ENCODE data around the gene VSX1.

Gene VSX1

DNA sequence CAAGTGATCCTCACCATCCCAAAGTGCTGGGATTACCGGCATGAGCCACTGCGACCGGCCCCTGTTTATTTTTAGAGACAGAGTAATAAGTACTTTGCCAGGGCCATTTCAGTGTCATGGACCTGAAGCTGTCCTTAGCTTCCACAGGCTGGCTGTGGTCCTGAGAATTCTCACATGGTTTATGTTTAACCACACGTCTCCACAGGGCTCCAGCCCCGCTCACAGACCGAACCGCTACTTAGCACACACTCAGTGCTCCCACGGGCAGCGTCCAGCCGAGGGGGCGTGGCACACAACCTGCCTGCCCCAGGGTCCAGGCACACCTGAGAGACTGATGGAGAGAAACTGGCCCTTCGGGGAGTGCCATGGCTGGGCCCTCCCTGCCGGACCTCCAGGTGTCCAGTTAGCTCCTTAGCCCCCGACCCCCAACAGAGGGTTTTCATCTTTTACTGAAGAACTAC lies 35.7 kb downstream of the VSX1 start:
- Mint-ChIP-seq H3K27me3 (ENCODE audit: low read depth) (peaks cover 11% of the 10 kb centered on the region), H3K4me3 (no peak overlapping the region), H3K9me3 (no peaks in the 10 kb centered on the region), H3K36me3 (ENCODE audit: low read depth) (peaks cover 5% of the 10 kb centered on the region), H3K4me1 (ENCODE audit: low read depth) (peaks cover 13% of the 10 kb centered on the region), H3K27ac (no peak overlapping the region)

DNA sequence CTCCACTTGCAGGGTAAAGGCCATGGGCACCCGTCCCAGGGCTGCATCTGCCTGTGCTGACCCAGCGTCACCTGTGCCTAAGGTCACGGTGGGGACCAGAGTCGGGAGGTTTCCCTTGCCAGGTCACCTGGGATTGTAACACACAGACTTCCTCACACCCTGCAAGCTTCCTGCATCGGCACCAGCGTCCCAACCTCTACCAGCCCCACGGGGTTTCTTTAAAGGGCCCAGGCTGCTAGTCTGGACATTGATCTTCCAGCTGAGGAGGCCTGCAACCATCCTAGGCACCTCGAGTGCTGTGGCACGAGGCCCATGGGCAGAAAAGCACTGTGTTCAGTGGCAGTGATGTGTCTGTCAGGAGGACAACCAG lies 36.6 kb downstream of the VSX1 start:
- Mint-ChIP-seq H3K4me1 (ENCODE audit: low read depth) (peaks cover 13% of the 10 kb centered on the region), H3K4me3 (no peak overlapping the region), H3K27ac (no peak overlapping the region), H3K27me3 (ENCODE audit: low read depth) (peaks cover 8% of the 10 kb centered on the region), H3K36me3 (ENCODE audit: low read depth) (peaks cover 5% of the 10 kb centered on the region), H3K9me3 (no peaks in the 10 kb centered on the region)

DNA sequence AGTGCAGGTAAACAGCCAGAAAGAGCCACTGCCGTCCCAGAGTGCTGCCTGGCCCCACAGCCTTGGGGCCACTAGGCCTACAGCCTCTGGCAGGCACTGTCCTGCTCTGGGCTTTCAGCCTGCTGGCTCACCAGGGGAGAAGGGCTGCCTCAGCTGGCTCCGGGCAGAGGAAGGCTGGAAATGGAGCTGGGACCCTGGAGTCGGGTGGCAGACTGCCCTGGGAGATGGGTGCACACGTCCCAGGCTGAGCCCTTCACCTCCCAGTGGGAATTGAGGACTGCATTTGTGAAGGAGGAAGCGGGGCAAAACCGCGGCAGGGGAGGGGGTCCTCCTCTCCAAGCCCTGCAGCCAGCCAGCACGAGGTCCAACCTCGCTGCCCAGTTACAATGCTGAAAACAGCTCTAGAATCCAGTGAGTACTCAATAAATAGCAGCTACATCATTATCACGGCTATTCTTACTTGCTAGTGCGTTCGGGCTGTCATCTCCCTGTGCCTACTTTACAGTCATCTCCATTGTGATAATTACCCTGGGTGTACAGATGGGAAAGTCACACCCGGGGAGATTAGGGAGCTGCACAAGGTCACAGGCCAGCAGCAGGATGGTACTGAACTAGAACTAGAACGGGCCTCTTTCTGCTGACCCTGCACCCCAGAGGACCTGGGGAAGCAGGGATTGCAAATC lies 37.1 kb downstream of the VSX1 start:
- Mint-ChIP-seq H3K9me3 (no peaks in the 10 kb centered on the region), H3K4me1 (ENCODE audit: low read depth) (peaks cover 13% of the 10 kb centered on the region), H3K27me3 (ENCODE audit: low read depth) (peaks cover 2% of the 10 kb centered on the region), H3K27ac (no peak overlapping the region), H3K4me3 (no peak overlapping the region), H3K36me3 (ENCODE audit: low read depth) (peaks cover 5% of the 10 kb centered on the region)

DNA sequence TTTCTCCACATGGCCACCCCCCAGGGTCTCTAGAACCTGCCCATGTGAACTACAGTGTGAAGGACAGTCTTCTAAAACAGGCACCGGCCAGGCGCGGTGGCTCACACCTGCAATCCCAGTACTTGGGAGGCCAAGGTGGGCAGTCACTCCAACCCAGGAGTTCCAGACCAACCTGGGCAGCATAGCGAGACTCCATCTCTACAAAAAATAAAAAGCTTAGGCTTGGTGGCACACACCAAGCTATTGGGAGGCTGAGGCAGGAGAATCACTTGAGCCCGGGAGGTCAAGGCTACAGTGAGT lies 37.7 kb downstream of the VSX1 start:
- H3K27me3 Mint-ChIP-seq (ENCODE audit: low read depth) = no peaks in the 10 kb centered on the region
- no peak overlapping the region for H3K4me3 Mint-ChIP-seq
- H3K4me1 Mint-ChIP-seq (ENCODE audit: low read depth) = peaks cover 13% of the 10 kb centered on the region
- H3K36me3 Mint-ChIP-seq (ENCODE audit: low read depth) = peaks cover 5% of the 10 kb centered on the region
- no peaks in the 10 kb centered on the region for H3K9me3 Mint-ChIP-seq
- no peak overlapping the region for H3K27ac Mint-ChIP-seq

DNA sequence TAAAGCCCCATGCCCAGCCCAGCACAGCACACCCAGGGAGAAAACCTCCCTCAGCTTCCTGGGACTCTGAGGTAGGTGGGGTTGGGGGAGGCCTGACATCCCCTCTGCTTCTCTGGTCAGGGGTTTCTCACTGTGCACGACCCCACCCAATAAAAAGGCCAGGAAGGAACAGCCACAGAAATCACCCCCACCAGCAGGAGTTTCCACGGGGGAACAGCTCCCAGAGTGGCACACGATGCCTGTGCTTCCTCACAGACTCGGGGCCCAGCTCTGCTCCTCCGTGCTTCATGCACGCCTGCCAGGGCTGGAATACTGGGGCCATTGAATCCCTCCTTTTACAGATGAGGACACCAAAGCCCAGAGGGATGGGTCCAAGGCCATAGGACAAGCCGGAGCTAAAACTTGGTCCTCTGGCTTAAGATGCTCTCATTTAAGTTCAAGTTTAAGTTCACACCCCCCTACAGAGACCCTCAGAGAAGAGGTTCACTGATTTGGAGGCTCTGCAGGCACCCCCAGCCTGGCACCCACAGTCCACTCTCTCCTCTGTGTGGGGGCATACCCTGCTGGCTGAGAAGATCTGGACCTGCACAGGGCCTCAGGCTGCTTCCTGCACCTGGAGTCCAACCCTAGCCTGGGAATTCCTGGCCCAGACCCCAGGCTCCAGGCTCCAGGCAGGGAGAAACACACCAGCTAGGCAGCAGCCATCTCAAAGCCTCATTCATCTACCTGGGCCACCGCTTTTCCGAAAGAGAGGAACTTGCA lies 38.3 kb downstream of the VSX1 start:
- Mint-ChIP-seq H3K36me3 (ENCODE audit: low read depth) (peaks cover 5% of the 10 kb centered on the region), H3K4me3 (no peak overlapping the region), H3K4me1 (ENCODE audit: low read depth) (peaks cover 11% of the 10 kb centered on the region), H3K9me3 (no peaks in the 10 kb centered on the region), H3K27ac (no peak overlapping the region), H3K27me3 (ENCODE audit: low read depth) (no peaks in the 10 kb centered on the region)

DNA sequence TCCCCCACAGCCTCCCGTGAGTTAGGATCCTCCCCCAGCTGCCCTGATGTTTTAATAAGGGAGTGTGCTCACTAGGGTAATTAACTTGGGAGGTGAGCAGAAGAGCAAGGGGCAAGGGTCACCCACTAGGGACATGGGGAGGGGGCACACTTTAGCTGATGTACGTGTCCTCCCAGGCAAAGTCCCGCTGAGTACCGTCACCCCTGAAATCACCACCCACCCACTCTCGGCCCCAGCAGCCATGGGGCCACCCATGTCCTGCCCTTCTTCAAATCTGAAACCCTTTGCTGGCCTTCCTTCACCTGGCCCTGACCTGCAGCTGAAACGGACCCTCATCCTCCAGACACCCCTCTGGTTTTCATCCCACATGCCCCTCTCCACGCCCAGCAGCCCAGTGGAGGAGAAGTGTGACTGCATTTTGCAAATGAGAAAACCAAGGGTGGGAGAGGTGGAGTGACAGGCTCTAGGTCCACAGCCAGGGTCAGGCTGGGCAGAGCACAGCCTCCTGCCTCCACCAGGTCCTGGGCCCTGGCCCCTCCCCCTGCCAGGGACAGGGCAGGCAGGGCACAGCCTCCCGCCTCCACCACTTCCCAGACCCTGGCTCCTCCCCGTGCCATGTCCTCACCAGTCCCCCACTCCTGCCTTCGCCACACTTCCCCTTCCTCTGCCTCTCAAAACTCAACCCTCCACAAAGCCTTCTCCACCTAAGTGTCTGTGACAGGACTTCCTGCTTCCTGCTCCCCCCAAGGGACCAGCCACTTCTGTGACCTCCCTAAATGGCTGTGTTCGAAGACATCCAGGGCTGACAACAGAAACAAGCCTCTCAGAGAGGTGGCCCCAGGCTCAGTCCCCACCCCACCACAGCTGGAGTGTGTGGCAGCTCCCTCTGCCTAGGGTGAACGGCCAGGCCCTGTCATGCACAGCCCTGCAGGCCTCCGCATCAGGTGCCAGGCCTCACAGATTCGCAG lies 39.1 kb downstream of the VSX1 start:
- H3K4me1 Mint-ChIP-seq (ENCODE audit: low read depth) = peaks cover 11% of the 10 kb centered on the region
- no peaks in the 10 kb centered on the region for H3K27me3 Mint-ChIP-seq (ENCODE audit: low read depth)
- no peaks in the 10 kb centered on the region for H3K9me3 Mint-ChIP-seq
- peaks cover 5% of the 10 kb centered on the region for H3K36me3 Mint-ChIP-seq (ENCODE audit: low read depth)
- peak overlapping the region; percentile 76 for H3K27ac Mint-ChIP-seq
- H3K4me3 Mint-ChIP-seq = peak overlapping the region; percentile 27

DNA sequence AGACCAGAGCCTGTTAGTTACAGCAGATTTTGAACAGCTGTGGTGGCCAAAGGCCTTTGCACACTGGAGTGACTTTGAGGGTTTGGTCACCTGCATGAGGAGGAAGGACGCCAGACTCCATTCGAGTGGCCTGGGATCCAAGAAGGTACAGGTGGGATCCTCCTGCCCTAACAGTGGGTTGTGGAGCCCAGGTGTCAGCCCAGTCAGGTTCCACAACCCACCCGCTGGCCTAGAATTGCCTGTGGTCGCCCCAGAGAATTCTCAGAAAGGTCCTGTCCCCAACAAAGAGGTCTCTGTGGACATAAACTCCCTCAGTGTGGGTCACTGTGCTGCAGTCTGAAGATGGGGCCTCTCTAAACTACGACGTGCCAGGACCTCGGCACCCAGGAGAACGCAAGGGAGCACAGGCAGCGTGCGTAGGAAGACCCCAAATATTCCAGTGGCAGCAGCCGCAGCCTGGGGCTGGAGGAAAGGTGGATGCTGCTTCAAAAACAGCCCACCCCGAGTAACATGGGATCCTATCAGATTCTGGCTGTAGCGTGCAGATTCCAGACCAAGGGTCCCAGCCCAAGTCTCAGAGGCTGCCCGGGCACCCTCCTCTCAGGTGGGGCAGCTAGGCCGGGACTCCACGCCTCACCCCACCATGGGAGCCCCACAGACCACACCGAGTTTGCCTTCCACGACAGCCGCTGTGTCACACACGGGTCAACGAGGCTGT lies 40.0 kb downstream of the VSX1 start:
- Mint-ChIP-seq H3K9me3 (no peaks in the 10 kb centered on the region), H3K4me1 (ENCODE audit: low read depth) (peaks cover 15% of the 10 kb centered on the region), H3K4me3 (no peak overlapping the region), H3K36me3 (ENCODE audit: low read depth) (no peaks in the 10 kb centered on the region), H3K27me3 (ENCODE audit: low read depth) (no peaks in the 10 kb centered on the region), H3K27ac (no peak overlapping the region)

DNA sequence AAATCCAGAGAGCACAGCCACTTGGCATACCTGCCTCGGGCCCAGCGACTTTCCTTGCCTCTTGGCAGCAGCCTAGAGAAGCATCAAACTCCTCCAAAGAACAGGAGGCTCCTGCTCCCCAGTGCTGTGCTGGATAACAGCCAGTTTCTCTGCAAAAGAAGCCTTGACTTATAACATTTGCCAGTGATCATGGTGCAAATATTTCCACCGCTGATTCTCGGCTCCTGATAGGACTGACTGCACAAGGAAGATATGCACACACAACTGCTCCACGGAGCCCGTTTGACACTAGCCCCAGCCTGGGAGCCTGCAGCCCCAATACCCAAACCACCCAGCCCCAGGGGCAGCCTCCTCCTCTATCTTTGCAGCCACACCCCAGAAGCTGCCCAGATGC lies 41.5 kb downstream of the VSX1 start:
- Mint-ChIP-seq H3K9me3 (no peaks in the 10 kb centered on the region), H3K4me3 (no peak overlapping the region), H3K27me3 (ENCODE audit: low read depth) (no peaks in the 10 kb centered on the region), H3K4me1 (ENCODE audit: low read depth) (peaks cover 27% of the 10 kb centered on the region), H3K27ac (no peak overlapping the region), H3K36me3 (ENCODE audit: low read depth) (no peaks in the 10 kb centered on the region)

DNA sequence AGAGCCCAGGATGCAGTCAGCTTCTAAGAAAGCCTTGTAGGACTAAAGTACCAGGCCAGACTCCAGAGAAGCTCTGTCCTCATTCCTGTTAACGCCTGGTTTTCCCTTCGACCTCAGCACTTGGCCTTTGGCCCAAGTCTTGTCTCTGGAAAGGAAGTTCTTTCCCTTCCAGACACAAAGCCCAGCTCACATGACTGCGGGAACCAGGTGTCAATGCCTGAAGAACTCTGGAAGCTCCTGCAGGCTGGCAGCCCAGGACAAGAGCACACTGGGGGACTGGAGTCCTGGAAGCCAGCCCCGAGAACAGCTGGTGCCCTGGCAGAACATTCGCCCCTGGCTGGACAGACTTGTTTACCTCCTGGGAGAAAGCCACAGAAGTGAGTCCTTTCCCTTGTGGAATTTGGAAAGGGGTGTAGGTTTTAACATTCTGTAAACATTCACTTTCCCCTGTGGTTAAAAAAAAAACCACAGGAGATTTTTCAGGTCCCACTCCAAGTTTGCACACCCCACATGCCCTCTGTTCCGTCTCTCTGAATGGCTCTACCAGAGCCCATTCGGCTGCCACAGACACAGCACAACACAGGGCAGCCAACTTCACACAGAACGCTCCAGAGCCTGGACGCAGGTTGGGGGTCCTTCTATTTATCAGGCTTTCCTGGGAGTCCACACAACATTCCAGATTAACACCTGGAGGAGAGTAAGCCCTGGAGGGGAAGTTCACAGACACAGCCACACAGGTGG lies 42.1 kb downstream of the VSX1 start:
- Mint-ChIP-seq H3K4me1 (ENCODE audit: low read depth) (peaks cover 26% of the 10 kb centered on the region), H3K27ac (no peak overlapping the region), H3K4me3 (no peak overlapping the region)

DNA sequence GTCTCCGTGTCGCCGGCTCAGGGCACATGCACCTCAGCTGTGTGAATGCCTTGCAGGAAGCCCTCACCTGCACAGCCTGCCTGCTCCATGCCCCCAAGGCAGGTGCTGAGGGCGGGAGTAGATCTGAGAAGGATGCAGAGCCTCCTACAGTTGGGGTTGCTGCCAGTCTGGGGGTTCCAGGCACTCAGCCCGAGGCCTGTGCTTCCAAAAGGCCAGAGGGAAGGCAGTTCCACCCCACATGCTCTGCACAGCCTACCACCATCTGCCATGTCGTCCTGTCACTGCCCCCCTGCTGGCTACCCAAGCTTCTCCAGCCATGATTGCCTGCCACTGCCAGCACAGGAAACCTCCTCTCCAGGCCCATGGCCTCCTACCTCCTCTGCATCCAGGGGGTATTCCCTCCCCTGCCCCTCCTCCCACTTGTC lies 43.3 kb downstream of the VSX1 start:
- no peaks in the 10 kb centered on the region for H3K36me3 Mint-ChIP-seq (ENCODE audit: low read depth)
- no peaks in the 10 kb centered on the region for H3K27me3 Mint-ChIP-seq (ENCODE audit: low read depth)
- no peak overlapping the region for H3K4me3 Mint-ChIP-seq
- peaks cover 26% of the 10 kb centered on the region for H3K4me1 Mint-ChIP-seq (ENCODE audit: low read depth)
- no peaks in the 10 kb centered on the region for H3K9me3 Mint-ChIP-seq
- no peak overlapping the region for H3K27ac Mint-ChIP-seq

More for the DNA sequence above, 42.1 kb downstream of the VSX1 start:
- Mint-ChIP-seq H3K36me3 (ENCODE audit: low read depth) (no peaks in the 10 kb centered on the region), H3K27me3 (ENCODE audit: low read depth) (no peaks in the 10 kb centered on the region), H3K9me3 (no peaks in the 10 kb centered on the region)

DNA sequence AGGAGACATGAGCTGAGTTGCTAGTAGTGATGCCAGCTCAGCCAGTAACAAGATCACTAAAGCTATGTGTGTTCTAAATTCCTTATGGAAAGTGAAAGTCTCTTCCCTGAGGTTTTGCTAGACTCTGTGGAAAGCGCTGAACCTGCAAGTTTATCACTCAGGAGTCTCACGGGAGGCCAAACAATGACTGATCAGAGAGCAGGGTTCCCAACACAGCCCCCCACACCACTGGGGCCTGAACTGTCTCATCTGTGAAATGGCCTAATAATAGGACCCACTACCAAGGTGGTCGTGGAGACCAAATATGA lies 43.9 kb downstream of the VSX1 start:
- Mint-ChIP-seq H3K4me1 (ENCODE audit: low read depth) (peaks cover 23% of the 10 kb centered on the region), H3K36me3 (ENCODE audit: low read depth) (no peaks in the 10 kb centered on the region), H3K4me3 (no peak overlapping the region), H3K9me3 (no peaks in the 10 kb centered on the region), H3K27me3 (ENCODE audit: low read depth) (no peaks in the 10 kb centered on the region), H3K27ac (no peak overlapping the region)

DNA sequence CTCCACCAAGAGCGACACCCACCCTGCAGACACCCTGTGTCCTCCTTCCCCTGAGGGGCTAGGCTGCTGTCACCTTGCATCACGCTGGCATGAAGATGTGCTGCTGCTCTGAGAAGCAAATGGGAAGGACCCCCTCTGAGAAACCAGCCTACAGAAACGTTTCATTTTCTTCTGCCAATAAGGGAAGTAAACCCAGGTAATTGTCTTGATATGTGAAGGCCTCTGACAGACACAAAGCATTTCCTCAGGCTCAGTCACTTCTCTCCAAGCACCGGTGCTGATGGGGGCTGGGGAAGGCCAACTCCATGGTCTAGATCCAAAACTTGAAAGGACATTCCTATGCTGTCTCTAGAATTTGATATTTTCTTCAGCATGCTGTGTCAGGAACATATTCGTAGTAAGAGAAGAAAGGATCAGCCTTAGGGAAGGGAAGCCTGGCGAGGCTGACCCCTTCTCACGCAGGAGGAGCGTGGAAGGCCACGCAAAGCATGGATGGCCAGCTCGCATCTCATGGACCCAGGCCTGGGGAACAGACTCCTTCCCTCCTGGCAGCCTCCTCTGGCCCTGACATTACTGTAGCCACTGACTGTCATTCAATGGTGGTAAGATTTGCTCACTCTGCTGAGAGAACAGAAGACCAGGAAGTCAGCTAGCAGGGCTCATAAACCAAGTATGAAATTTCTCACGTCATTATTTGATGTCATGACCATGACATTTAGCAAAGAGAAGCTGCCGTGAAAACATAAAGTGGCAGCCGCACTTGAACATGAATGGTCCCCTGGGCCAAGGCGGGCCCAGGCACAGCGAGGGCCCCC lies 44.4 kb downstream of the VSX1 start:
- peaks cover 19% of the 10 kb centered on the region for H3K4me1 Mint-ChIP-seq (ENCODE audit: low read depth)
- no peak overlapping the region for H3K4me3 Mint-ChIP-seq
- no peaks in the 10 kb centered on the region for H3K27me3 Mint-ChIP-seq (ENCODE audit: low read depth)
- H3K36me3 Mint-ChIP-seq (ENCODE audit: low read depth) = no peaks in the 10 kb centered on the region
- no peak overlapping the region for H3K27ac Mint-ChIP-seq
- no peaks in the 10 kb centered on the region for H3K9me3 Mint-ChIP-seq

DNA sequence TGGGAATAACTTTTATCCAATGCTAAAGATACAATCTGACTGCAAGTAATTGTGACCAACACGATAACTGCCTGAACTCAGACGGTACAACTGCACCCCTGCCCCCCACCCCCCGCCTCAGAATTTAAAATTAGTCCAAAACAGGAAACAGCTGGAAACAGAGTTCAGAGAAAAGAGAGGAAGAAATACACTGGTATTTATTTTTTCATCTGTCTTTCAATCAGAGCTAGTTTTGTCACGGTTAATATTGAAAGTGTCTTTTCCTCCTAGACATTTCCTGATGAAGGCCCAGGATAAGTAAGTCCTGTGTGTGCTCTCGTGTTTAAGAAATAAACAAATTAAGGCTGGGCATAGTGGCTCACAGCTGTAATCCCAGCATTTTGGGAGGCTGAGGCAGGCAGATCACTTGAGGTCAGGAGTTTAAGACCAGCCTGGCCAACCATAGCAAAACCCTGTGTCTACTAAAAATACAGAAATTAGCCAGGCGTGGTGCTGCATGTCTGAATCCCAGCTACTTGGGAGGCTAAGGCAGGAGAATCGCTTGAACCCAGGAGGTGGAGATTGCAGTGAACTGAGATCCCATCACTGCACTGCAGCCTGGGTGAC lies 45.5 kb downstream of the VSX1 start:
- no peaks in the 10 kb centered on the region for H3K9me3 Mint-ChIP-seq
- H3K36me3 Mint-ChIP-seq (ENCODE audit: low read depth) = no peaks in the 10 kb centered on the region
- no peak overlapping the region for H3K4me3 Mint-ChIP-seq
- H3K27me3 Mint-ChIP-seq (ENCODE audit: low read depth) = no peaks in the 10 kb centered on the region
- H3K4me1 Mint-ChIP-seq (ENCODE audit: low read depth) = peaks cover 18% of the 10 kb centered on the region
- H3K27ac Mint-ChIP-seq = no peak overlapping the region
